ENCODE results near the gene SCYGR5.
A peak's percentile ranks its signal among the peaks of the same experiment; 100 is the strongest.

SCYGR5 gene

DNA sequence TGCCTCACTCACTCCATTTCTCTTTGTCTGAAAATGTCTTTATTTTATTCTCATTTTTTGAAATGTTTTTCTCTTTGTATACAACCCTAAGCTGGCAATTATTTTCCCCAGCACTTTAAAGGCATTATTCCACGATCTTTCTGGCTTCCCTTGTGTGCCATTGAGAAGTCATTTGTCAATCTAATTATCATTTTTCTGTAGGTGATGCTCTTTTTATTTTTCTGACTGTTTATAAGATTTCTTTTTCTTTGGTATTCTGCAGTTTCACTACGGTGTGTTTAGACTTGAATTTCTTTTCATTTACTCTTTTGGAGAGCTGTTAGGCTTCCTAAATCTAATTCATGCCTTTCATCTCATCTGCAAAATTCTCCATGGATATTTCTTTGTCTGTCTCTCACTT, 41.2 kb upstream of the SCYGR5 start:
- TF ChIP-seq ZNF8 (CRISPR knock-in tag; IDR thresholded peaks at IDR 0.05), result no peak
- TF ChIP-seq, protein P1, sequence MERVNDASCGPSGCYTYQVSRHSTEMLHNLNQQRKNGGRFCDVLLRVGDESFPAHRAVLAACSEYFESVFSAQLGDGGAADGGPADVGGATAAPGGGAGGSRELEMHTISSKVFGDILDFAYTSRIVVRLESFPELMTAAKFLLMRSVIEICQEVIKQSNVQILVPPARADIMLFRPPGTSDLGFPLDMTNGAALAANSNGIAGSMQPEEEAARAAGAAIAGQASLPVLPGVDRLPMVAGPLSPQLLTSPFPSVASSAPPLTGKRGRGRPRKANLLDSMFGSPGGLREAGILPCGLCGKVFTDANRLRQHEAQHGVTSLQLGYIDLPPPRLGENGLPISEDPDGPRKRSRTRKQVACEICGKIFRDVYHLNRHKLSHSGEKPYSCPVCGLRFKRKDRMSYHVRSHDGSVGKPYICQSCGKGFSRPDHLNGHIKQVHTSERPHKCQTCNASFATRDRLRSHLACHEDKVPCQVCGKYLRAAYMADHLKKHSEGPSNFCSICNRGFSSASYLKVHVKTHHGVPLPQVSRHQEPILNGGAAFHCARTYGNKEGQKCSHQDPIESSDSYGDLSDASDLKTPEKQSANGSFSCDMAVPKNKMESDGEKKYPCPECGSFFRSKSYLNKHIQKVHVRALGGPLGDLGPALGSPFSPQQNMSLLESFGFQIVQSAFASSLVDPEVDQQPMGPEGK (CRISPR knock-in tag; IDR thresholded peaks at IDR 0.05; ENCODE audit: borderline replicate concordance), result no peak
- TF ChIP-seq ISL1 (CRISPR knock-in tag; IDR thresholded peaks at IDR 0.05), result no peak
- no peak for TF ChIP-seq PPARA (CRISPR knock-in tag; IDR thresholded peaks at IDR 0.05; ENCODE audit: borderline replicate concordance)
- no peak for ATAC-seq

DNA sequence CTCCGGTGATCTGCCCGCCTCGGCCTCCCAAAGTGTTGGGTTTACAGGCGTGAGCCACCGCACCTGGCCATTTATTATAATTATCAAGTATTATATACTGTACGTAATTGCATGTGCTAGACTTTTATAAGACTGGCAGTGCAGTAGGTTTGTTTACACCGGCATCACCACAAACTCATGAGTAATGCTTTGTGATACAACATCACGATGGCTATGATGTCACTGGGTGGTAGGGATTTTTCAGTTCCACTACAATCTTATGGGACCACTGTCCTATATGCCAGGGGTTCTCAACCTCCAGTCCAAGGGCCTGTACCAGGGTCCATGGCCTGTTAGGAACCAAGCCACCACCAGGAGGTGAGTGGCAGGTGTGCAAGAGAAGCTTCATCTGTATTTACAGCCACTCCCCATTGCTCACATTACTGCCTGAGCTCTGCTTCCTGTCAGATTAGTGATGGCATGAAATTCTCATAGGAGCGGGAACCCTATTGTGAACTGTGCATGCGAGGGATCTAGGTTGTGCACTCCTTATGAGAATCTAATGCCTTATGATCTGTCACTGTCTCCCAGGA, 39.9 kb upstream of the SCYGR5 start:
- ATAC-seq, result no peak
- TF ChIP-seq GLIS3 (CRISPR knock-in tag; IDR thresholded peaks at IDR 0.05) (no peak), ZFP30 (CRISPR knock-in tag; IDR thresholded peaks at IDR 0.05) (no peak), BACH2 (CRISPR knock-in tag; IDR thresholded peaks at IDR 0.05; ENCODE audit: borderline replicate concordance) (no peak), ZC3H10 (CRISPR knock-in tag; IDR thresholded peaks at IDR 0.05) (no peak), ISL1 (CRISPR knock-in tag; IDR thresholded peaks at IDR 0.05) (no peak), SNAI2 (CRISPR knock-in tag; IDR thresholded peaks at IDR 0.05) (no peak), ZFP3 (CRISPR knock-in tag; IDR thresholded peaks at IDR 0.05) (no peak)

DNA sequence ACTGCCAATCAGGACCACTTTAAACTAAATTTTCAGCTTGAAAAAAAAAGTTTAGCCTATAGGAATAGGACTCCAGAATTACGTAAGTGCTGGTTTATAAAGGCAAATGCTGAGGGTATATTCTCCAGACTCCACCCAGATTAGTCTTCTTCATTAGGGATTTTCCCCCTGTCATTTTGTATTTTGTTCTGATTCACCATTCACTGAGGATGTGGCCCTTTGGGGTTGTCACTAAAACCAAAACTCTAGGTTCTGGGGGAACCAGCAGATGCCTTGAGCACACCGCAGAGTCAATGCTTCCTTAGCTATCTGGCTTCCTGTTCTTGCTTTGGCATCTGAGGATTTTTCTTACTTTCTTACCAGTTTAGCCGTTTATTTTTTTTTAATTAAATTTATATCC, 38.8 kb upstream of the SCYGR5 start:
- TF ChIP-seq RARB (CRISPR knock-in tag; IDR thresholded peaks at IDR 0.05) (no peak), ZNF8 (CRISPR knock-in tag; IDR thresholded peaks at IDR 0.05) (no peak), ESRRG (CRISPR knock-in tag; IDR thresholded peaks at IDR 0.05) (no peak), ZC3H10 (CRISPR knock-in tag; IDR thresholded peaks at IDR 0.05) (no peak), ZNF70 (CRISPR knock-in tag; IDR thresholded peaks at IDR 0.05) (no peak), ARNTL (CRISPR knock-in tag; IDR thresholded peaks at IDR 0.05; ENCODE audit: borderline replicate concordance, low read depth) (no peak), SNAI2 (CRISPR knock-in tag; IDR thresholded peaks at IDR 0.05) (no peak), TCF4 (CRISPR knock-in tag; IDR thresholded peaks at IDR 0.05; ENCODE audit: borderline replicate concordance) (no peak), ZNF565 (CRISPR knock-in tag; conservative IDR thresholded peaks at IDR 0.05; ENCODE audit: low read depth) (no peak)
- TF ChIP-seq, protein P1 (CRISPR knock-in tag; IDR thresholded peaks at IDR 0.05; ENCODE audit: borderline replicate concordance), result no peak
- TF ChIP-seq, protein P2, sequence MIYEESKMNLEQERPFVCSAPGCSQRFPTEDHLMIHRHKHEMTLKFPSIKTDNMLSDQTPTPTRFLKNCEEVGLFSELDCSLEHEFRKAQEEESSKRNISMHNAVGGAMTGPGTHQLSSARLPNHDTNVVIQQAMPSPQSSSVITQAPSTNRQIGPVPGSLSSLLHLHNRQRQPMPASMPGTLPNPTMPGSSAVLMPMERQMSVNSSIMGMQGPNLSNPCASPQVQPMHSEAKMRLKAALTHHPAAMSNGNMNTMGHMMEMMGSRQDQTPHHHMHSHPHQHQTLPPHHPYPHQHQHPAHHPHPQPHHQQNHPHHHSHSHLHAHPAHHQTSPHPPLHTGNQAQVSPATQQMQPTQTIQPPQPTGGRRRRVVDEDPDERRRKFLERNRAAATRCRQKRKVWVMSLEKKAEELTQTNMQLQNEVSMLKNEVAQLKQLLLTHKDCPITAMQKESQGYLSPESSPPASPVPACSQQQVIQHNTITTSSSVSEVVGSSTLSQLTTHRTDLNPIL (CRISPR knock-in tag; IDR thresholded peaks at IDR 0.05; ENCODE audit: low read depth), result no peak
- no peak for ATAC-seq

DNA sequence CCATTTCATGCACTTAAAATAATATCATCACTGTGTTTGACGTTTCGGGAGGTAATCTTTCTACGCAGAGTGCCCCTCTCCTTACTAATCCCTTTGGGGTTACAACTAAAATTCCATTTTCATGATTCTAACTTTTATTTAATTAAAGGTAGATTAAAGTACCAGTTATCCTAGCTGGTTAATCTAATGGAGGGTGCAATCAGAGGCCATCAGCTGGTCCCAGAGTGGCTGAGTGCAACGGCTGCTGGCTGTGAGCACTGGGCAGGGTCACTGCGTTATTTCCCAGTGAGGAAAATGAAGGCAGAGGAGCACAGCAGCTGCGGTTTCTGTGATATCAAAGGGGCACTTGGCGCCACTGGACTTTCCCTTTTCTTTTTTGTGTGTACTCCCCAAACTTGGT, 37.2 kb upstream of the SCYGR5 start:
- TF ChIP-seq PPARA (CRISPR knock-in tag; IDR thresholded peaks at IDR 0.05; ENCODE audit: borderline replicate concordance), result no peak
- TF ChIP-seq SNAI2 (CRISPR knock-in tag; IDR thresholded peaks at IDR 0.05), result peak; percentile 57; the same call in 1 of the 2 replicates
- TF ChIP-seq, protein P2 (CRISPR knock-in tag; IDR thresholded peaks at IDR 0.05; ENCODE audit: low read depth), result peak; percentile 27; the same call in 1 of the 2 replicates
- peak; percentile 92 for TF ChIP-seq ISL1 (CRISPR knock-in tag; IDR thresholded peaks at IDR 0.05)
- ATAC-seq, result no peak

DNA sequence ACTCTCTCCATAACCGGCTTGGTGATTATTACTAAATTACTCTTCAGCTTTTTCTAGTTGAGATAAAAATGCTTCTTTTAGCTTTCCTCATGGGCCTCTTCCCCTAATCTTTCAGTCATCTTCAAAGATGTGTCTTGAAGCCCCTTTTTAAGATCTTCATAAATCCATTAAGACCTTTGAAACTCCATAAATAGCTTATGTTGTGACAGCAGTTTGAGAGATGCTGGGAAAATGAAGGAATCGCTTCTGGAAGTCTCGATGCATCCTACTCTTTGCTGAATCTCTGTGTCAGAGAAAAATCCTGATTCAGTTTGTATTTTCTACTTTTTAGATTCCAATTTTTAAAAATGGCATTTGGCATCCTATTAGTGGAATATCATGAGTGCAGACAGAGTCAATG, 36.3 kb upstream of the SCYGR5 start:
- ATAC-seq, result no peak
- no peak for TF ChIP-seq CSDC2 (CRISPR knock-in tag; IDR thresholded peaks at IDR 0.05)
- TF ChIP-seq ZFP3 (CRISPR knock-in tag; IDR thresholded peaks at IDR 0.05), result no peak
- TF ChIP-seq ISL1 (CRISPR knock-in tag; IDR thresholded peaks at IDR 0.05), result no peak
- TF ChIP-seq PPARA (CRISPR knock-in tag; IDR thresholded peaks at IDR 0.05; ENCODE audit: borderline replicate concordance), result no peak
- no peak for TF ChIP-seq ZC3H10 (CRISPR knock-in tag; IDR thresholded peaks at IDR 0.05)
- no peak for TF ChIP-seq ZNF70 (CRISPR knock-in tag; IDR thresholded peaks at IDR 0.05)
- TF ChIP-seq, protein P1 (CRISPR knock-in tag; IDR thresholded peaks at IDR 0.05; ENCODE audit: borderline replicate concordance), result no peak
- no peak for TF ChIP-seq TOX (CRISPR knock-in tag; IDR thresholded peaks at IDR 0.05; ENCODE audit: borderline replicate concordance)
